Vagina (tissue), 2 donors: ENCODE results near the gene SPEM1. TPM values are rescaled to one million over a fixed set of nuclear protein-coding genes. Genes with fewer than 3 reads are reported as not detected.

Experiments used
- DNase-seq, 2 donors: peaks; one replicate each; pipeline ENCODE4 v3.0.0-alpha.2; 2017; ENCODE audit errors: extremely low spot score in 2 of 2
- H3K27ac ChIP-seq: fragments of 200-600 bp; sonication (generic); one replicate; pipeline ENCODE4 v1.5.1; 2019
- H3K27me3 ChIP-seq: fragments of 200-600 bp; sonication (generic); one replicate; pipeline ENCODE4 v1.5.1; 2019
- H3K36me3 ChIP-seq, 2 donors: fragments of 200-600 bp; sonication (generic); one replicate each; pipeline ENCODE4 v1.5.1; 2017 to 2019
- H3K4me1 ChIP-seq: fragments of 200-600 bp; sonication (generic); one replicate; pipeline ENCODE4 v1.5.1; 2019
- H3K4me3 ChIP-seq, 2 donors: fragments of 200-600 bp; sonication (generic); 1 replicate in 1 of 2; 2 replicates in 1 of 2; pipeline ENCODE4 v1.5.1; 2016 to 2019
- H3K9me3 ChIP-seq: fragments of 200-600 bp; sonication (generic); one replicate; pipeline ENCODE4 v1.5.1; 2019
- CTCF ChIP-seq, 3 experiments: fragments of 450-650 bp in 2 of 3; fragments of 200-600 bp in 1 of 3; sonication (generic) in 1 of 3; IDR thresholded peaks; one replicate each; pipeline ENCODE4 v1.5.1; 2017 to 2019; ENCODE audit warnings: antibody characterized with exemption in 3 of 3, mild to moderate bottlenecking in 2 of 3, moderate library complexity in 2 of 3
- POLR2A ChIP-seq, 2 donors: fragments of 450-650 bp; IDR thresholded peaks; one replicate each; pipeline ENCODE4 v1.6.1; 2017; ENCODE audit warnings: antibody characterized with exemption in 2 of 2, mild to moderate bottlenecking in 2 of 2, moderate library complexity in 2 of 2
- POLR2AphosphoS5 ChIP-seq, 2 donors: sonication (generic); formaldehyde crosslinking; IDR thresholded peaks; one replicate each; pipeline ENCODE4 v1.9.0; 2017; ENCODE audit warnings: antibody characterized with exemption in 2 of 2, mild to moderate bottlenecking in 2 of 2, low read depth in 1 of 2; ENCODE audit not compliant: insufficient read depth in 1 of 2
- intact Hi-C: fragments of 100-400 bp; cut with DNase I; formaldehyde crosslinking; loops from one replicate; pipeline ENCODE4 v1.15.1; 2023
- total RNA-seq: library from RNA; depleted of rRNA; stranded (reverse); fragments of >200 nt; gene quantifications from one replicate; pipeline ENCODE4 v1.2.3, GENCODE V29; 2016

The SPEM1 gene
- total RNA-seq, 1 donor from 2014 or later = not detected

GRCh38 chr17:7414837-7415236 lies 5.3 kb upstream of the SPEM1 start:
- Histone ChIP-seq H3K36me3 (peaks cover 0 to 14% of the 10 kb centered on the region in 2 donors), H3K9me3 (no peaks in the 10 kb centered on the region), H3K4me1 (peaks cover 10% of the 10 kb centered on the region), H3K27me3 (no peaks in the 10 kb centered on the region), H3K4me3 (no peak overlapping the region), H3K27ac (no peak overlapping the region)
- intact Hi-C loops = no loop called here
- DNase-seq = no peak
- TF ChIP-seq POLR2AphosphoS5 (IDR thresholded peaks at IDR 0.05; ENCODE audit: insufficient read depth in 1 of 2, low read depth in 1 of 2) (no peak), CTCF (IDR thresholded peaks at IDR 0.05) (no peak), POLR2A (IDR thresholded peaks at IDR 0.05) (no peak)

GRCh38 chr17:7415784-7416183 lies 4.3 kb upstream of the SPEM1 start:
- intact Hi-C loops = no loop called here
- TF ChIP-seq CTCF (IDR thresholded peaks at IDR 0.05) (no peak), POLR2AphosphoS5 (IDR thresholded peaks at IDR 0.05; ENCODE audit: insufficient read depth in 1 of 2, low read depth in 1 of 2) (no peak), POLR2A (IDR thresholded peaks at IDR 0.05) (no peak)
- no peaks in the 10 kb centered on the region for H3K27me3 ChIP-seq

GRCh38 chr17:7416323-7416722 lies 3.8 kb upstream of the SPEM1 start:
- intact Hi-C loops = no loop called here

More at GRCh38 chr17:7415784-7416183, 4.3 kb upstream of the SPEM1 start:
- Histone ChIP-seq H3K4me1 (peaks cover 10% of the 10 kb centered on the region), H3K4me3 (no peak overlapping the region), H3K9me3 (no peaks in the 10 kb centered on the region), H3K27ac (no peak overlapping the region), H3K36me3 (peaks cover 0 to 10% of the 10 kb centered on the region in 2 donors)
- no peak for DNase-seq

GRCh38 chr17:7417056-7417655 lies 3.0 kb upstream of the SPEM1 start:
- TF ChIP-seq POLR2A (IDR thresholded peaks at IDR 0.05) (no peak), POLR2AphosphoS5 (IDR thresholded peaks at IDR 0.05; ENCODE audit: insufficient read depth in 1 of 2, low read depth in 1 of 2) (no peak), CTCF (IDR thresholded peaks at IDR 0.05) (no peak)
- DNase-seq = no peak
- intact Hi-C loops = no loop called here
- Histone ChIP-seq H3K4me3 (no peak overlapping the region), H3K27me3 (no peaks in the 10 kb centered on the region), H3K27ac (no peak overlapping the region), H3K4me1 (peaks cover 10% of the 10 kb centered on the region), H3K9me3 (no peaks in the 10 kb centered on the region), H3K36me3 (peaks cover 0 to 10% of the 10 kb centered on the region in 2 donors)

More at GRCh38 chr17:7416323-7416722, 3.8 kb upstream of the SPEM1 start:
- no peak overlapping the region for H3K4me3 ChIP-seq
- H3K4me1 ChIP-seq = peaks cover 10% of the 10 kb centered on the region
- no peaks in the 10 kb centered on the region for H3K27me3 ChIP-seq
- no peak overlapping the region for H3K27ac ChIP-seq
- peaks cover 0 to 10% of the 10 kb centered on the region in 2 donors for H3K36me3 ChIP-seq
- DNase-seq = no peak
- TF ChIP-seq POLR2A (IDR thresholded peaks at IDR 0.05) (no peak), POLR2AphosphoS5 (IDR thresholded peaks at IDR 0.05; ENCODE audit: insufficient read depth in 1 of 2, low read depth in 1 of 2) (no peak), CTCF (IDR thresholded peaks at IDR 0.05) (no peak)
- H3K9me3 ChIP-seq = no peaks in the 10 kb centered on the region

- TF ChIP-seq CTCF (IDR thresholded peaks at IDR 0.05) (no peak), POLR2AphosphoS5 (IDR thresholded peaks at IDR 0.05; ENCODE audit: insufficient read depth in 1 of 2, low read depth in 1 of 2) (no peak), POLR2A (IDR thresholded peaks at IDR 0.05) (no peak)
- peaks cover 2% of the 10 kb centered on the region for H3K4me1 ChIP-seq
- H3K27ac ChIP-seq = no peak overlapping the region
- H3K4me3 ChIP-seq = no peak overlapping the region
- H3K9me3 ChIP-seq = no peaks in the 10 kb centered on the region
- intact Hi-C loops = no loop called here
- H3K36me3 ChIP-seq = peaks cover 0 to 10% of the 10 kb centered on the region in 2 donors
- no peaks in the 10 kb centered on the region for H3K27me3 ChIP-seq
- DNase-seq = no peak
Observed at GRCh38 chr17:7418472-7419152, 1.5 kb upstream of the SPEM1 start.
